Endothelial cell of umbilical vein (primary cell): Measurements from ENCODE around the gene AP1S2. TPM values are rescaled to one million over a fixed set of nuclear protein-coding genes. Genes with fewer than 3 reads are reported as not detected.

ENCODE experiments used
- BruUV-seq: library from RNA; stranded (reverse); fragments of 400-500 nt; replicated peaks from 2 replicates; lab custom pipeline; 2021; lab: Mats Ljungman, UMichigan
- CTCF ChIA-PET: fragments of 300-600, 350-600 bp; sonication (Branson Sonifier 250); formaldehyde crosslinking; loops from one replicate; lab custom pipeline; 2021; ENCODE audit warnings: antibody characterized with exemption, inconsistent platforms; lab: Charles Lee
- POLR2A ChIA-PET: fragments of 300-600, 350-600 bp; sonication (Branson Sonifier 250); formaldehyde crosslinking; loops from one replicate; lab custom pipeline; 2021; ENCODE audit warnings: antibody characterized with exemption, inconsistent platforms; lab: Charles Lee
- DNase-seq: peaks from one replicate; pipeline ENCODE4 v3.0.0-alpha.2; 2011; ENCODE audit warnings: low read depth, low spot score
- FAIRE-seq: peaks from 2 replicates; lab custom pipeline; 2011; peaks lifted over from hg19 to GRCh38; lab: Jason Lieb, UNC
- H2AFZ ChIP-seq: 2 replicates; pipeline ENCODE4 v1.6.0; 2012; ENCODE audit warnings: low read depth, low read length, control low read depth, inconsistent platforms
- H3K27ac ChIP-seq: 2 replicates; pipeline ENCODE4 v1.5.1; 2011; ENCODE audit warnings: low read depth, mild to moderate bottlenecking, control low read depth, low read length, moderate library complexity; ENCODE audit not compliant: insufficient read depth
- H3K27me3 ChIP-seq, 2 experiments: 2 replicates each; pipeline versions ENCODE4 v1.6.0 to v1.6.1; 2011; ENCODE audit warnings: low read length in 2 of 2, mixed read lengths in 1 of 2; ENCODE audit not compliant: control insufficient read depth in 2 of 2, insufficient read depth in 2 of 2
- H3K36me3 ChIP-seq, 2 experiments: 2 replicates in 1 of 2; 3 replicates in 1 of 2; pipeline ENCODE4 v1.5.1; 2011; ENCODE audit warnings: low read length in 2 of 2, mild to moderate bottlenecking in 1 of 2, moderate library complexity in 1 of 2; ENCODE audit not compliant: control insufficient read depth in 2 of 2, insufficient read depth in 2 of 2; ENCODE audit errors: extremely low read depth in 1 of 2
- H3K4me1 ChIP-seq: 3 replicates; pipeline ENCODE4 v1.5.1; 2011; ENCODE audit warnings: mild to moderate bottlenecking, low read length; ENCODE audit not compliant: control insufficient read depth, insufficient read depth; ENCODE audit errors: extremely low read depth
- H3K4me2 ChIP-seq: 2 replicates; pipeline ENCODE4 v1.6.1; 2011; ENCODE audit warnings: low read length, control low read depth, mixed read lengths; ENCODE audit not compliant: insufficient read depth
- H3K4me3 ChIP-seq, 3 experiments: fragments of 200-600 bp in 1 of 3; sonication (generic), shearing (Covaris generic) in 1 of 3; replicated peaks in 1 of 3; 2 replicates each; pipeline ENCODE4 v1.5.1; 2011 to 2016; ENCODE audit warnings: control low read depth in 3 of 3, low read length in 3 of 3, mild to moderate bottlenecking in 2 of 3, inconsistent platforms in 1 of 3, low read depth in 1 of 3, moderate library complexity in 1 of 3; ENCODE audit not compliant: insufficient read depth in 1 of 3
- H3K79me2 ChIP-seq: 2 replicates; pipeline ENCODE4 v1.6.0; 2012; ENCODE audit warnings: low read length, inconsistent platforms; ENCODE audit not compliant: control insufficient read depth, insufficient read depth
- H3K9ac ChIP-seq: replicated peaks from 2 replicates; pipeline ENCODE3; 2011; ENCODE audit warnings: low read length, control low read depth; ENCODE audit not compliant: insufficient read depth; ENCODE audit errors: extremely low read depth
- H3K9me1 ChIP-seq: replicated peaks from 3 replicates; pipeline ENCODE4 v1.6.0; 2011; ENCODE audit warnings: mild to moderate bottlenecking, low read length; ENCODE audit not compliant: control insufficient read depth, insufficient read depth; ENCODE audit errors: extremely low read depth
- H3K9me3 ChIP-seq: replicated peaks from 2 replicates; pipeline ENCODE4 v1.5.1; 2012; ENCODE audit warnings: low read length, inconsistent platforms; ENCODE audit not compliant: control insufficient read depth, insufficient read depth
- H4K20me1 ChIP-seq: replicated peaks from 2 replicates; pipeline ENCODE3; 2011; ENCODE audit warnings: mild to moderate bottlenecking, low read length; ENCODE audit not compliant: control insufficient read depth, insufficient read depth; ENCODE audit errors: extremely low read depth
- EZH2 ChIP-seq: IDR thresholded peaks from 2 replicates; pipeline ENCODE4 v1.6.1; 2012; ENCODE audit warnings: borderline replicate concordance, low read depth, mild to moderate bottlenecking, moderate library complexity, low read length, inconsistent platforms; ENCODE audit not compliant: severe bottlenecking
- FOS ChIP-seq: IDR thresholded peaks from 2 replicates; pipeline ENCODE4 v1.6.1; 2011; ENCODE audit warnings: mild to moderate bottlenecking, low read length, moderate library complexity, borderline replicate concordance; ENCODE audit not compliant: insufficient read depth
- GATA2 ChIP-seq: IDR thresholded peaks from 2 replicates; pipeline ENCODE4 v1.7.0; 2011; ENCODE audit warnings: low read depth, mild to moderate bottlenecking, moderate library complexity, mixed read lengths, low read length; ENCODE audit not compliant: insufficient read length, insufficient read depth
- JUN ChIP-seq: IDR thresholded peaks from 2 replicates; pipeline ENCODE4 v1.6.1; 2011; ENCODE audit warnings: borderline replicate concordance, low read depth; ENCODE audit not compliant: insufficient read length, insufficient read depth
- MYC ChIP-seq: IDR thresholded peaks from one replicate; pipeline ENCODE4 v1.6.1; 2011; ENCODE audit warnings: mild to moderate bottlenecking, low read depth, low read length
- POLR2A ChIP-seq: IDR thresholded peaks from 2 replicates; pipeline ENCODE4 v1.6.1; 2012; ENCODE audit warnings: low read depth, mild to moderate bottlenecking, control low read depth, low read length
- POLR2AphosphoS5 ChIP-seq: IDR thresholded peaks from 2 replicates; pipeline ENCODE4 v1.6.1; 2012; ENCODE audit warnings: low read depth, mild to moderate bottlenecking, control low read depth, low read length, moderate library complexity; ENCODE audit not compliant: insufficient read depth
- dilution Hi-C: fragments of 300-500 bp; cut with MboI; formaldehyde crosslinking; loops from one replicate; pipeline ENCODE4 v1.15.0; 2019; ENCODE audit warnings: low sequenced_read_pairs; ENCODE audit not compliant: extremely low pct_ligation_motif_present
- intact Hi-C: fragments of 100-400 bp; cut with micrococcal nuclease; formaldehyde crosslinking; loops from one replicate; pipeline ENCODE4 v1.10.0; 2022
- polyA plus RNA-seq, 4 experiments: library from polyadenylated mRNA; depleted of rRNA in 3 of 4; stranded (reverse) in 3 of 4; unstranded in 1 of 4; fragments of >200 nt; gene quantifications; 2 replicates each; pipeline versions ENCODE4 v1.2.1 to v1.2.3, GENCODE V29; 2011 to 2012; ENCODE audit warnings: missing spikeins in 1 of 4
- total RNA-seq: library from RNA; stranded (reverse); gene quantifications from 2 replicates; pipeline ENCODE4 v1.2.3, GENCODE V29; 2021
- TF ChIP-seq, protein P1 (sequence below): IDR thresholded peaks from 2 replicates; pipeline ENCODE4 v1.6.1; 2011; ENCODE audit not compliant: insufficient read depth, insufficient read length
- TF ChIP-seq, protein P2 (sequence below), 2 donors: IDR thresholded peaks; 1 replicate in 1 of 2; 2 replicates in 1 of 2; pipeline ENCODE4 v1.5.1; 2011; ENCODE audit warnings: low read length in 2 of 2, mild to moderate bottlenecking in 2 of 2, moderate library complexity in 2 of 2, control low read depth in 1 of 2, inconsistent platforms in 1 of 2, low read depth in 1 of 2; ENCODE audit not compliant: insufficient read depth in 1 of 2; ENCODE audit errors: extremely low read depth in 1 of 2

The AP1S2 gene
- total and polyA plus RNA-seq, 2 donors (not counting 3 experiments of a cell fraction or from before 2014, with no cell fraction given) = 21.0 to 37.3 TPM

DNA sequence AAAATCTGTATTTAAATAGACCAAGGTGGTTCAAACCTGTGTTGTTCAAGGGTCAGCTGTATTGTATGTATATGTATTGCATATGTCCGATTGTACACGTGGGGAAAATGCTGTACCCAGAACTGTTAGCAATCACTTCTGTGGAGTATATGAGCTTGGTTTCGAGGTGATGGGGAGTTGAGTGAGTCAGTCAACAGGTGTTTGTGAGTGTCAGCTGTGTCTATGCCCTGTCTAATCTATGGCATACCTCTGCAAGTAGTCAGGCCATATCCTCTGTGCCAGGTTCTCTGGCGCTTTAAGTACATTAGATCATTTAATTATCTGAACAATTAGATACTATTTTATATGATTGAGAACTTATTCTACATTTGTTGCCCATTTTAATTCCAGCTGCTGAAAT, 56.9 kb downstream of the AP1S2 start:
- intact Hi-C loops (loop anchor here (10.0 kb wide), 1 partner anchor 113 kb away; no protein-coding TSS in a partner anchor), dilution Hi-C loops (no loop called here)
- H3K4me3 ChIP-seq = no peak overlapping the region
- no peak overlapping the region for H3K27ac ChIP-seq
- no peaks in the 10 kb centered on the region for H4K20me1 ChIP-seq
- no peak overlapping the region for H3K9ac ChIP-seq
- no peak overlapping the region for H2AFZ ChIP-seq
- DNase-seq = no peak
- ChIA-PET POLR2A (no interaction called here), CTCF (no interaction called here)
- FAIRE-seq = no peak
- H3K9me1 ChIP-seq = no peaks in the 10 kb centered on the region
- peaks cover 2% of the 10 kb centered on the region for H3K79me2 ChIP-seq
- no peaks in the 10 kb centered on the region for H3K9me3 ChIP-seq
- no peak overlapping the region for H3K4me2 ChIP-seq
- no peaks in the 10 kb centered on the region for H3K36me3 ChIP-seq
- no TSS peak for BruUV-seq
- H3K27me3 ChIP-seq = no peaks in the 10 kb centered on the region
- no peaks in the 10 kb centered on the region for H3K4me1 ChIP-seq
- TF ChIP-seq, protein P1, sequence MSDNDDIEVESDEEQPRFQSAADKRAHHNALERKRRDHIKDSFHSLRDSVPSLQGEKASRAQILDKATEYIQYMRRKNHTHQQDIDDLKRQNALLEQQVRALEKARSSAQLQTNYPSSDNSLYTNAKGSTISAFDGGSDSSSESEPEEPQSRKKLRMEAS = no peak
- no peak for TF ChIP-seq EZH2
- TF ChIP-seq POLR2AphosphoS5 = no peak
- no peak for TF ChIP-seq POLR2A
- no peak for TF ChIP-seq FOS
- TF ChIP-seq, protein P2, sequence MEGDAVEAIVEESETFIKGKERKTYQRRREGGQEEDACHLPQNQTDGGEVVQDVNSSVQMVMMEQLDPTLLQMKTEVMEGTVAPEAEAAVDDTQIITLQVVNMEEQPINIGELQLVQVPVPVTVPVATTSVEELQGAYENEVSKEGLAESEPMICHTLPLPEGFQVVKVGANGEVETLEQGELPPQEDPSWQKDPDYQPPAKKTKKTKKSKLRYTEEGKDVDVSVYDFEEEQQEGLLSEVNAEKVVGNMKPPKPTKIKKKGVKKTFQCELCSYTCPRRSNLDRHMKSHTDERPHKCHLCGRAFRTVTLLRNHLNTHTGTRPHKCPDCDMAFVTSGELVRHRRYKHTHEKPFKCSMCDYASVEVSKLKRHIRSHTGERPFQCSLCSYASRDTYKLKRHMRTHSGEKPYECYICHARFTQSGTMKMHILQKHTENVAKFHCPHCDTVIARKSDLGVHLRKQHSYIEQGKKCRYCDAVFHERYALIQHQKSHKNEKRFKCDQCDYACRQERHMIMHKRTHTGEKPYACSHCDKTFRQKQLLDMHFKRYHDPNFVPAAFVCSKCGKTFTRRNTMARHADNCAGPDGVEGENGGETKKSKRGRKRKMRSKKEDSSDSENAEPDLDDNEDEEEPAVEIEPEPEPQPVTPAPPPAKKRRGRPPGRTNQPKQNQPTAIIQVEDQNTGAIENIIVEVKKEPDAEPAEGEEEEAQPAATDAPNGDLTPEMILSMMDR (IDR thresholded peaks at IDR 0.05; ENCODE audit: extremely low read depth in 1 of 2, insufficient read depth in 1 of 2, low read depth in 1 of 2, low read length in 2 of 2) = no peak
- no peak for TF ChIP-seq MYC
- no peak for TF ChIP-seq GATA2
- TF ChIP-seq JUN = no peak
